Measurements from ENCODE around the gene KCNE1.

The KCNE1 gene

DNA sequence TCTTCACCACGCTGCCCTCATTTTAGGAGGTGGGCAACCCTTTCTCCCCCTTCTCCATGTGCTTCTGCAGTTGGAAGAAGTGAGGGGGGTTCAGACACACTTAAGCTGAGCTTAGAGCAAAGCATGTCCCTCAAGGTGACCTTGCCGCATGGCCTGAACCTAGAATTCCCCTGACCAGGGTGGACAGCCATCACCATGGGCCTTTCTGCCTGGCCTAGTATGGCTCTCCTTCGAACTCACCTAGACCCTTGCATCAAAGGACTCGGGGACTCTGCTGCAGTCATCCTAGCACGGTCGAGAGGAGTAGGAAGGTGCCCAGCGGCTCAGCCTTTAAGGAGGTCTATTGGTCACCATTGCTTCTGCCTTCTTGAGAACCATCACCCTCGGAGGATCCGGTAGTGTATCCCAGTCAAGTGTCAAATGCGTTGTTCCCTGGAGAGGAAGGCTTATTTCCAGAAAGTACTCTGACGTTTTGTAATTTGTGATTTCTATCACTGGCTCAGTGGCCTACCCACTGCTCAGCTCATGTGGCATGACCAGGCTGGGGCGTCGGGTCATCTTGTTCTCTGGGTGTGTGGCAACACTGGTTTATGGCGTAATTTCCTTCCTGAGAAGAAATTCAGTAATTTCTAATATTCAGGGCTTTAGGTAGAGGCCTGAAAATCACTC, at the start of gene KCNE1:
Gene KCNE1, minus strand, starts transcription at position 424 of the 669 bp plus-strand sequence. CDS start 62,576 bp downstream, outside the sequence.
- DNase-seq (ENCODE audit: low read depth in 2 of 2), result peak; percentile 66 to 68

DNA sequence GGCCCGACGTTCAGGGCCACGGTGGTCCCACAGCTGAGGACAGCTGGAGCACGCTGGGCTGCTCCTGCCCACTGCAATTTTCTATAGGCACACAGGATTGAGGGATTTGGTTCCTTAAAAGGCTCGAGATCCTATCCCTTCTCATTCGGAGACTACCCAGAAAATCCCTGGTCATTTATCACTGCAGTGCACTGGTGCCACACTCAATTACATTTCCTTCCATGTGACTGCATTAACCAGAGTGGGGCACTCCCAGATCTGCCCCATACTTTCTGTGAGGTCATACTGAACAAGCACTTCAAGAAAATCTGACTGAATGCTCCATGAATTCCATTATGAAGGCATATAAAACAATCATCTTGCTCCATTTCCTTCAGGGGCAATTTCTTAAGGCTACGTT, 49.8 kb upstream of the KCNE1 start:
- DNase-seq (ENCODE audit: low read depth in 2 of 2), result no peak
- no peak overlapping the region for H3K4me3 ChIP-seq (replicated peaks in 1 of 2; ENCODE audit: low read depth in 2 of 2, low read length in 2 of 2)
- TF ChIP-seq, protein P1, sequence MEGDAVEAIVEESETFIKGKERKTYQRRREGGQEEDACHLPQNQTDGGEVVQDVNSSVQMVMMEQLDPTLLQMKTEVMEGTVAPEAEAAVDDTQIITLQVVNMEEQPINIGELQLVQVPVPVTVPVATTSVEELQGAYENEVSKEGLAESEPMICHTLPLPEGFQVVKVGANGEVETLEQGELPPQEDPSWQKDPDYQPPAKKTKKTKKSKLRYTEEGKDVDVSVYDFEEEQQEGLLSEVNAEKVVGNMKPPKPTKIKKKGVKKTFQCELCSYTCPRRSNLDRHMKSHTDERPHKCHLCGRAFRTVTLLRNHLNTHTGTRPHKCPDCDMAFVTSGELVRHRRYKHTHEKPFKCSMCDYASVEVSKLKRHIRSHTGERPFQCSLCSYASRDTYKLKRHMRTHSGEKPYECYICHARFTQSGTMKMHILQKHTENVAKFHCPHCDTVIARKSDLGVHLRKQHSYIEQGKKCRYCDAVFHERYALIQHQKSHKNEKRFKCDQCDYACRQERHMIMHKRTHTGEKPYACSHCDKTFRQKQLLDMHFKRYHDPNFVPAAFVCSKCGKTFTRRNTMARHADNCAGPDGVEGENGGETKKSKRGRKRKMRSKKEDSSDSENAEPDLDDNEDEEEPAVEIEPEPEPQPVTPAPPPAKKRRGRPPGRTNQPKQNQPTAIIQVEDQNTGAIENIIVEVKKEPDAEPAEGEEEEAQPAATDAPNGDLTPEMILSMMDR (IDR thresholded peaks at IDR 0.05; ENCODE audit: low read depth, low read length), result no peak

More for the DNA sequence above, at the start of gene KCNE1:
- H3K4me3 ChIP-seq (replicated peaks in 1 of 2; ENCODE audit: low read depth in 2 of 2, low read length in 2 of 2), result no peak within 1 kb of the TSS
- TF ChIP-seq, protein P1 (IDR thresholded peaks at IDR 0.05; ENCODE audit: low read depth, low read length), result no peak

DNA sequence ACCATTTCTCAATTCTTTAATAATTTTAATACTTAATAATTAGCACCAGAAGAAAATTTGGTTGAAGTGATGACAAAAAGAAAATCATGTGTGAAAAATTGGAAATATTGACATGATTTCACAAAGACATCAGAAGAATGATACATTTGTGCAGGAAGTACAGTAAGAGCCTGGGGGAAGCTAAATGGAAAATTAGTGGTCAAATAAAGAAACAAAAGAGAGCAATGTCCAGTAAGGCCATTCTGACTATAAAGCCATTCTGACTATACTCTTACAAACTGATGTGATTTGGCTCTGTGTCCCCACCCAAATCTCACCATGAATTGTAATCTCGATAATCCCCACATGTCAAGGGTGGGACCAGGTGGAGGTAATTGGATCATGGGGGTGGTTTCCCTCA, 48.6 kb upstream of the KCNE1 start:
- TF ChIP-seq, protein P1 (IDR thresholded peaks at IDR 0.05; ENCODE audit: low read depth, low read length), result no peak
- DNase-seq (ENCODE audit: low read depth in 2 of 2), result no peak
- H3K4me3 ChIP-seq (replicated peaks in 1 of 2; ENCODE audit: low read depth in 2 of 2, low read length in 2 of 2), result no peak overlapping the region

DNA sequence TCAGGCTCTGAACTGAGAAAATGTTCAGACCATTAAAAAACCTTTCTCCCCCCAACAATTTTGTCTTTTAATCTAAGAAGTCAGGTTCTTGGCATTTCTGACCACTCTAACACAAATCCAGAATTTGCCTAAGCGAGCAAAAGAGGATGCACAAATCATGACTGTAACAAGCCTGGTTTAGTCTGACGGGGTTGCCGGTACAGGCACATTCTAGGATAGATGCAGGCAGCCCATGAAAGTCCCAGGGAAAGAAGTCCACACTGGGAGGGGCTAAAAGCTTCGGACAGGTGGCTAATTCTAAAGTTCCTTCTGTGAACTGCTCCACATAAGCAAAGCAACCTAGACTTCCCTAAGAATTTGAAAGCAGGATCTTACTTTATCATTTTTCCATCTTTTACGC, 48.0 kb upstream of the KCNE1 start:
- no peak overlapping the region for H3K4me3 ChIP-seq (replicated peaks in 1 of 2; ENCODE audit: low read depth in 2 of 2, low read length in 2 of 2)
- no peak for DNase-seq (ENCODE audit: low read depth in 2 of 2)
- TF ChIP-seq, protein P1 (IDR thresholded peaks at IDR 0.05; ENCODE audit: low read depth, low read length), result no peak

DNA sequence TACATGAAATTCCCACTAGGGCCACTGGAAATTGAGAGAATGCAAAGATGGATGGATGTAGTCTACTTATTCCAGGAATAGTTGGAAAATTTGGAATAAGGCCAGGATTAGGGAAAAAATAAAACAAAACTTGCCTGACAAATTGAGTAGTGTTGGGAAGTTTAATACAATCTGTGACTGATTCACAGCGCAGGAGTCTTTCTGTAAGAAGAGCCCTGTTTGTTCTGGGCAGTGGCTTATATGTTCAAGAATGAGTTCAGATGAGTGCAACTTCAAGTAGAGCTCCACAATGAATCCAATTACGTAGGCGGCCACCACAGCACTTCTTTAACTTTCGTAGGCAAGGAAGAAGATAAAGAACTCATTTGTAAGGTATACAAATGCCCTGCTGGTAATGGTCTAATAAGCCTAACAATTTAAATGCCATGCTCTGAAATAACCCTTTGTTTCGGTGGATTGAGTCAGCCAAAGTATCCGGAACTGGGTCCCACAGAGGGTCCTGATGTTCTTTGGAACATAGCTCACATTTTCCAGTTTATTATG, 47.1 kb upstream of the KCNE1 start:
- TF ChIP-seq, protein P1 (IDR thresholded peaks at IDR 0.05; ENCODE audit: low read depth, low read length), result no peak
- no peak for DNase-seq (ENCODE audit: low read depth in 2 of 2)
- H3K4me3 ChIP-seq (replicated peaks in 1 of 2; ENCODE audit: low read depth in 2 of 2, low read length in 2 of 2), result no peak overlapping the region

DNA sequence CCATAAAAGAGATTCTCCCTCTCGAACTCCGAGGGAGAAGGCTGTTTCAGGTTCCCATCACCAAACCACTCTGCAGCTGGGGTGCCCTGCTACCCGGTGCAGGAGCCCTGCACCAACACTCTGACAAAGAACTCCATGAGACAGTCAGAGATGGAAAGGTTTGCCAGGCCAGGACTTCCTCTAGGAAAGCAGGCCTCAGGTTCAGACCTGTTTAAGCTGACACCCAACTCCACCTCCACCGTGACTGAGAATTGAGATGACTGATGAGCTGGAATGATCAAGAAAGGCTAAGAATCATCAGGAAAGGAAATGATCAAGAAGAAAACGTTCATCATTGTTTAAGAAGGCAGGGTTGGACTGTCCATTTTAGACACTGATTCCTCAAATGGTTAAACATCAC, 46.2 kb upstream of the KCNE1 start:
- TF ChIP-seq, protein P1 (IDR thresholded peaks at IDR 0.05; ENCODE audit: low read depth, low read length), result no peak
- DNase-seq (ENCODE audit: low read depth in 2 of 2), result no peak
- H3K4me3 ChIP-seq (replicated peaks in 1 of 2; ENCODE audit: low read depth in 2 of 2, low read length in 2 of 2), result no peak overlapping the region
